Islet precursor cell (in vitro differentiated cells): ENCODE data around the gene BTK.

Source experiments
- DNase-seq: peaks from one replicate; pipeline ENCODE4 v3.0.0-alpha.2; 2018

The BTK gene

GRCh38 chrX:101393530-101394305 lies 7.7 kb upstream of the BTK start:
- DNase-seq = no peak

GRCh38 chrX:101391831-101392230 lies 5.8 kb upstream of the BTK start:
- DNase-seq = no peak

DNA sequence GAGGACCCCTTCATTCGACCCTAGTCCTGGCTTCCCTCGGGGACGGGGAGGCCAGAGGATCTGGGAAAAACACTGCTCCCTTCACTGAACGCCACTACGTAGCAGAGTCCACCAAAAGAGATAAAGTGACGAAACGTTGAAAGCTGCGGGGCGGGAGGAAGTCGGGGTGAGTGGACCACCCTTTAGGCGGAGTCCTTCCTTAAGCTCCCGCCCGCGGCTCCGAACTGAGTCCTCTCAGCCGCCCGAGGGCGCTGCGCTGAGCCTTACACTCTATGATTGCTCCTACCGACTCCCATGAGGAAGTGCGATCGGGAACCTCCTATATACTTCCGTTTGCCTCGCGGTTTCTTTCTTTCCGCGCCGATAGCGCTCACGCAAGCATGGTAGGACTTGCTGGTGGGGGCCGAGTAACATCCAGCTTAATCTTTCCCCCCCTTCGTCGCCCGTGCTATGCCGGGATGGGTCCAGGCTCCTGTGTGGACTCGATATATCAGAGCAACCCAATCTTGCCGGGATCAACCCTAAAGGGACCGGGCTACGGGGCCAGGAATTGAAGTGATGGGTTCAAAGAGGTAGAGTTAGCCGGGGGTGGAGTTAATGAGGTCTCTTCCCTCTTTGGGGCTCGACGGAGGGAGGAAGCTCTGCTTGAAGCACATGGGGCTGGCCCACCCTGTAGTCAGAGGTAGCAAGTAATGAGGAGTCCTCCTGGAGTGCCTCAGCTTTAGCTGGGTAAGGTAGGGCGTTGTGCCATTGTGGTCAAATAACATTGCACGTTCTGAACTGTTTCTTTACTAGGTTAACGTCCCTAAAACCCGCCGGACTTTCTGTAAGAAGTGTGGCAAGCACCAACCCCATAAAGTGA lies 4.9 kb upstream of the BTK start, which contains the start of gene RPL36A:
Gene RPL36A, plus strand, starts transcription at position 348 of the 862 bp plus-strand sequence. Its CDS starts 33 bp downstream, at position 381.
- DNase-seq = peak; percentile 93

DNA sequence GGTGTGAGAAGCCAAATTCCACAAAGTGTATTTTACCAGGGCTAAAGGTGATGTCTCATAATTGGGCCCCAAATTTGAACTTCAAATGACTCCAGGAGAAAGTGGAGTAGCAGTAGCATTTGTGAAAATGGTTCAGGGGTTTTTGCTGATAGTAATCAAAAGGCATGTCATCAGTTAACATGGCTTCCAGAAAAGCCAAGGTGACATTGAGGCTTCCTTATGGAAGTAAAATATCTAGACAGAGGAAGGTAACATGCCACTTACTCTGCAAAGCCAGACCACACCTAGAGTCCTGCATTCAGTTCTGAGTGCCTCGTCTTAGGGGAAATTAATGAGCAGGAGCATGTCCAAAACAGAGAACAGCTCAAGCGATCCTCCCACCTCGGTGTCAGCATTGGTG lies 2.6 kb upstream of the BTK start:
- DNase-seq = no peak

DNA sequence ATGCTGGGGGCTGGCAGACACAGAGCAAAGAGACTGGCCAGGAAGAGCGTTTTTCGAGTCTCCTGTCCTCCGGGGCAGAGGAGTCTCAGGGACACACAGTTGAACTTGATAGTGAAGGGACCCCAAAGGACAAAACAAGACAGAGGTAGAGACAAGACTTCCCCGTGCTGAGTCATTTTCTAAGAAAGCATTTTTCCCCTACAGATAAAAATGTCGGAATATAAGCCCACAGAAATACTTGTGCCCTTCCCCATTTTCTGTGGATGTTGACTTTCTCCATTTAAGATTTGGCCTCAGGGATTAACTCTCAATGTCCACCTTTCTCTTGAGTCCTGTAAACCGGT lies 523 bp upstream of the BTK start:
- DNase-seq = no peak

- DNase-seq = no peak
Measured at GRCh38 chrX:101385026-101385684, 836 bp downstream of the BTK start.

- no peak for DNase-seq
Measured at GRCh38 chrX:101383679-101384205, 2.2 kb downstream of the BTK start.

DNA sequence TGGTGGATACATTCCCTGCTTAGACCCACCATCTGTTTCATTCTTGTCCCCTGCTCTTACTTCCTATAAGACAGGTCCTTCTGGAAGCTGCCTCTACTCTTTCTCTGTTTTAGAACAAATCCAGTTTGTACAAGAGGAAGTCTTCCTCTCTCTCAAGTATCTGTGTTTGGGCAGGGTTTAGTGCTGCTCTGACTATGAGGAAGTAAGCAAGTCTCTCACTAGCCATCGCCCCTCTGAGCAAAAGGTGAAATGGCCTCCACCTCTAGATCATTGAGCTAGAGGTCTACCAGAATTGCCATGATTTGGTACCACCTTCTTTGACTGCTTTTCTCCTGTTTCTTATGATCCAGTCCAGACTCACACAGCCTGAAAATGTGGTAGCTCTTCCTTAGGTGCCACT lies 8.4 kb downstream of the BTK start:
- DNase-seq = no peak

- DNase-seq = no peak
Measured at GRCh38 chrX:101370888-101371504, 15.0 kb downstream of the BTK start.

DNA sequence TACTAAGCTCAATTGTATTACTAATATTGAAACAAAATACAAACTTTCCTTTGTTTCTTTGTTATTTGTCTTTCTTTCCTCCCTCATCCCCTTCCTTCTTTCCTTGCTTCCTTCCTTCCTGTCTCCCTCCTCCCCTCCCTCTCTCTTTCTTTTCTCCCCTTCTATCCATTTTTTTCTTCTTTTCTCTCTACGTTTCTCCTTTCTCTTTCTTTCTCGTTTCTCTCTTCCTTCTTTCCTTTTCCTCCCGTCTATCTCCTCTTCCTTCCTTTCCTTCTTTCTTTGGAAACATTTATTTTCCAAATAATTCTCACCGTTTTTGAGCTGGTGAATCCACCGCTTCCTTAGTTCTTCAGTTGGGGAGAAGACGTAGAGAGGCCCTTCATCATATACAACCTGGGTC lies 16.3 kb downstream of the BTK start:
- no peak for DNase-seq

DNA sequence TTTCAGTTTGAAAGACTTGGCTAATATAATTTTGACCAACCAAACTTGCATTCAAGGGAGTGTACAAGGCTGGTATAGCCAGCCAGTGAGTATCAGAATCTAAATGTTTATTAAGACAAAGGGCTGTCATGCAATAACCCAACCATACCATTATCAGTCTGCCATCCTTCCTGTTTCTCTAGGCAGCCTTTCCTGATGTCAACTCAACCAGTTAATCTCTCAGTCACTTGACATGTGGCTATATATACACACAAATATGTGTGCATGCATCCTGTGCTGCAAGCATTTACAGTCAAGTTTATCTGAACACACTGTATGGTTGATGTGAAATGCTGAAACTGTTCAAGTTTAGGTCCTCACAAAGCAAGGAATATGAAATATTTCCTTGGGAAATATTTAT lies 17.2 kb downstream of the BTK start:
- DNase-seq = no peak

DNA sequence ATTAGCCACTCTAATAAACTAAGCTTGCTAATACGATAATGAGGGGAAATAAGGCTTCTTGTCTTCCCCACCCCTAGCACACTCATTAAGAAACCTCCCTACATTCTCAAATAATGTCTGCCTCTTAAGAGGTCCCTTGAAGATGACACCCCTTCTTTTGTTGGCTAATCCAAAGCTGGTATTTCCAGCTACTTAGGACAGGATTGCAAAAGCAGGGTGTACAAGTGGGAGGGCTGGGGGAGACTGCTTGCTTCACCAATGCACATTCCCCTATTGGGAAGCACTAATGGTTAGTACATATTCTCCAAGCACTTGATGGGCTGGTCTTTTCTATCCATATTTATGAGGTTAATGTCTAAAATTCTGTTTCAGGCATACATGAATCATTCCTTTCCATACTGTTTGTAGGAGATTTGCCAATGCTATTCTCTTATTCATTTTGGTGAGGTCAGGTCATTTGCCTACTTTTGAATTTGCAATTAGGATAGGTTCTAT lies 20.6 kb downstream of the BTK start:
- no peak for DNase-seq

DNA sequence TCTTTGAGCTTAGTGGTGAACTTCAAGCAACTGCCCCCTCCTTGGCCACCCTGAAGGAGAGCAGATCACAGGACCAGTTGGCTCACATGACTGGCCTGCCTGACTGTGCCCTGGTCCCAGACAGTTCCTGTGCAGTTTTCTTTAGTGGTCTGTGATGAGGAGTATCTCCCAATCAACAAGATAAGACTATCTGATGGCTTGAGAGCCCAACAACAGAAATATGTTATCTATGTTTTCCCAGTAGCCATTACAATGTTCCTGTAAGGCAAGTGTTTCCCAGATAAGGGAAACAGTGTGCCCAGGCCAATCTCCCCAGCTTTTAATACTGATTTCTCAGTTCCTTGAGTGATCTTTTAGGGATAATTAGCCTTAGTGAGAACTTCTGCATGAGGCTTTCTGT lies 23.2 kb downstream of the BTK start:
- DNase-seq = no peak

- no peak for DNase-seq
Measured at GRCh38 chrX:101362116-101362515, 23.9 kb downstream of the BTK start.

DNA sequence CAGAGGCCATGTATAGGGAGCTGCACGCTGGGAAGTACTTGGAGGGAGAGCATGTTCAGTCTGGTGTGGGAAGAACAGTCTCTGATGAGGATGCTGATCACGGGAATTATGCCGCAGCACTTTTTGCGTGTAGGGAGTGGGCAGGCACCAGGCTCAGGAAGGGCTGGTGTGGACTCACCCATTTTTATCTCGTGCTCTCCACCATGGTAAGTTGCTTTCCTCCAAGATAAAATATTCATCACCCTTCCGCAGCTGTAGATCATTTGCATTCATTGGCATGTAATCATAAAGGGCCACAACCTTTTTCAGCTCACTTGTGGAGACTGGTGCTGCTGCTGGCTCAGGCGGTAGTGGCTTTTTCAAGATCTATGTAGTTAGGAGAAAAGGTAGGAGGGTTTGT lies 25.6 kb downstream of the BTK start:
- no peak for DNase-seq

GRCh38 chrX:101359966-101360365 lies 26.0 kb downstream of the BTK start:
- DNase-seq = no peak

DNA sequence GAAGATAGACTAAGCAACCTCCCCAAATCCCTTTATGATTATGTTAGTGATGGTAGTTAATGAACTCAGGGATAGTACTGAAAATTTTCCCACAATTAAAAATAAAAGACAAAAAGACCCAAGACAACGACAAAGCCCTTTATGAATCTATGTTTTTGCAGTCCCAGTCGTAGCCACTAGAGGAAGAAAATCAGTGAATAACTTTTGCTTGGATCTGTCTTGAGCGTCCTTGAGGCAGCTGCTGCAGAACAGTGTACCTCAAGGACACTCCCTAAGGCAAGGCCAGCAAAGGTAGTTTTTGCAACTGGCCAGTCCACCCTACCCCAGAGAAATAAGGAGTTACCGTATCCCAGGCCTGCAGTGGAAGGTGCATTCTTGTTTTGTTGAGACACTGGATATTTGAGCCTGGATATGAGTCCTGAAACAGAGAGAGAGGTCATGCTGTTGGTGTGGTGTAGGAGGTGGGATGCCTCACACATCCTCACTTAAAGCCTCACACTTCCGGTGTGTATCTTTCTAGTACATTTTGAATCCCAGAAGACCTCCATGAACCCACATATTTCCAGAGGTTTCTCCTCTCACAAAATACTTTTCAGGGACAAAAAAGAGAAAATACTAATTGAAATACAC lies 28.7 kb downstream of the BTK start:
- DNase-seq = no peak

DNA sequence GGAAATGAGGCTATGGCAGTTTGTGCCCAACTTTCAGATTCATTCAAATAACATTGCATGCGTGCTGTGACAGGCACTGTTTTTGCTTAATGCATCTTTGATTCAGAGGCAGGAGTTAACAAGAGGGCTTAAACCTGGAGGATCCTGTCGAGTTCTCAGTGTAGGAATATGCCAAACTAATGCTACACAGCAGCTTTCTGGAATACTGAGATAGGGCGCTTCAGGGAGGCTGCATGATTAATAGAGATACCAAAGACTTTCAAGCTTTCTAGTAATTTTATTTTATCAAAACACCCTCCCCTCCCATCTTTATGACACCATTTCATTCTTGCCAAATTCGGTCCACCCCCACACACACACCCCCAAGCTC lies 36.8 kb downstream of the BTK start:
- no peak for DNase-seq

DNA sequence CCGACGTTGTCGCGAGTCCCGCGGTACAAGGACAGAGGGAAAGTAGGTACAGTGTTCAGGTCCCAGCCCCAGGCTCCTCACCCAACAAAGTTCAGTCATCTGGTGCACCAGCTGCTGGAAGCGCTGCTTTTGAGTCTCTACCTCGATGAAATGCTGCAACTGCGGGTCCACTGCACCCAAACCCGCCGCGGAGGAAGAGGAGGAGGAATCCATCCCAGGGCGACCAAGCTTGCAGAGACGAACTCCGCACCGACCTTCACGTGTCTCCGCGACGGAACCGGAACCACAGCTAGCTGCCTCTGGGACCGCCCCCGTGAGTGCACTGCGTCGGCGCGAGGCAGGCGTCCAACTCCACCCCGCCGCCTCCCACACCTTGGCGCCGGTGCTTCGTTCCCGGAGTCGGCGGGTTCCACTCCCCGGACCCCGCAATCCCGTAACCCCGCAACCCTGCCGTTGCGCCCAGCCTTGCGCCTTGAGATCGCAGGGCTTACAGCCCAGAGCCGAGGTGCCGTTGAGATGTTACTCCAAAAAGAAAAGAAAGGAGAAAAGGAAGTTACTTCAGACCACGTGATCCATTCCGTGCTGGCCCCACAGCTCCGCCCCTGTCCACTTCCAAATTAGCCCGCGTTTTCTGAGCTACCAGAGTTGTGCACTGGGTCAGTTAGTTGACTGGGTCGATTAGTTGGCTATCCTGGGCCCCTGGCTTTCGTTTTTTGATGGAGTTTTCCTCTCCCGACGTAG lies 37.4 kb downstream of the BTK start, which contains the start of gene TIMM8A:
Gene TIMM8A, minus strand, starts transcription at position 291 of the 741 bp plus-strand sequence. Its CDS starts 78 bp downstream, at position 213.
- DNase-seq = peak; percentile 88

GRCh38 chrX:101347859-101348451 lies 38.0 kb downstream of the BTK start:
- peak; percentile 52 for DNase-seq

DNA sequence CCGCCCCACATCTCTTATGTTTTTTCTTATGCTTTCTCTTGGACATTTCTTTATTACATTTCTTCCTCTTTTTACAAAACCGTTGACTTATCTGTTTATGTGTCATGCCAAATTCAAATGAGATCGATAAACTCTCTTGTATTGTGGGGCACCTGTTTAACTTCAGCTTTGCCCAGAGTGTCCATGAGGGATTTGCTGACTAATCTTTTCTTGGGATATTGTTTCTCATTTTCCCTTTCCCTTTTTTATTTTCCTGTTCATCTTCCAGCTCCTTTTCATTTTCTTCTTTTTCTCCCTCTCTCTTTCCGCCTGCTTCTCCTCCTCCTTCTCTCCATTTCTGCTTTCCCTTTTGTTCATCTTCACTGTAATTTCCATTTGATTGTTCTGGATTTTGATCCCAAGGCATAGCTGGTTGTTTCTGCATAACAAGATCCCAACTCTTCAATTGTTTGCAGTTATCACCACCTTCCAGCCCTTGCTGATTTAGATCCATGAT lies 48.2 kb downstream of the BTK start:
- no peak for DNase-seq
